HG03139 (cell line): ENCODE results near the gene MGP.

ENCODE experiments used
- ATAC-seq: cut with Tn5 transposase; IDR thresholded peaks from one replicate; pipeline ENCODE4 v1.9.1; 2021; ENCODE audit not compliant: unreplicated experiment

The MGP gene

GRCh38 chr12:14868916-14869506 is 16.6 kb downstream of the MGP start:
- no peak for ATAC-seq

GRCh38 chr12:14860490-14860889 is 25.2 kb downstream of the MGP start:
- no peak for ATAC-seq

GRCh38 chr12:14858513-14858912 is 27.1 kb downstream of the MGP start:
- no peak for ATAC-seq

DNA sequence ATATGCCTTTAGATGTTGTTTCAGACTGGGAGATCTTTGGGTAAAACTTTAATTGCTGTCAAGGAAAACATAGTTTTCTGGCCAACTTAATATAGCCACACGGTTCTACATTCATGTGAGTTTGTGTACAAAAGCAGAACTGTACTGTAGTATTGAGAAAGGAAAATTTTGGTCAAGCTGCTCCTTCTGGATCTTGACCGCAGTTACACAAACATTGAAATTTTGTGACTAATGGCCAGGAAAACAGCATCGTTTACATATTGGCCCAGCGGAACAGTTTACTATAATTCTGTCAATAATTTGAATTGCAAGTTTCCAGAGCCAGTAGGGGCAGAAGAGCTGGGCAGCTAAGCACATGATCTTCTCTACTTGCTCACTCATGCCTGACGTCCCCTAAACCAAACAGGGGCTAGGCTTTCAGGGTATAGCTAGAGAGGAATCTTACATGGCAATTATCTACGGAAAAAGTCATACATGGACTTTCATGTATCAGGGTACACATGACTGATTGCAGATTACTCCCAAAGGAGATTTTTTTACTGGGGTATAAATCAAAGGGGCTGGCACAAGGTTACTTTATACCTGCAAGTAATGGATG is 31.0 kb downstream of the MGP start:
- ATAC-seq = no peak

GRCh38 chr12:14853961-14854360 is 31.7 kb downstream of the MGP start:
- no peak for ATAC-seq

- ATAC-seq = no peak
Measured at GRCh38 chr12:14852880-14853279, 32.8 kb downstream of the MGP start.

- no peak for ATAC-seq
Measured at GRCh38 chr12:14850929-14851663, 34.6 kb downstream of the MGP start.

DNA sequence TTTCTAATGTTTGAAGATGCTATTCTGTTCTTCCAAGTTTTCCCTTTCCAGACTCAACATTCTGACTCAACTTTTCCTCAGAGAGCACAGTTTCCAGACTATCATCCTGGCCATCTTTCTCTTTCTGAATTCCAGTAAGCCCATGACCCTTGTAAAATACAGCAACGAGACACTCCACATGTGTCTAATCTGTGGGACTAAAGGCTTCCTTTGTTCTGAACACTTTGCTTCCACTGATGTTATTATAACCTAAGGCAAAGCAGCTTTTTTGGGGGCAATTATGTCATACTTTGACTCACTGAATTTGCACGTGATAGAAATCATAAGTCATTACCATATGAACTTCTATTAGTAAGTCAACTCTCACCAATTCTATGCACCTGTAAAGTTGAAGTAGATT is 36.0 kb downstream of the MGP start:
- ATAC-seq = no peak

- ATAC-seq = no peak
Measured at GRCh38 chr12:14846876-14847580, 38.6 kb downstream of the MGP start.

DNA sequence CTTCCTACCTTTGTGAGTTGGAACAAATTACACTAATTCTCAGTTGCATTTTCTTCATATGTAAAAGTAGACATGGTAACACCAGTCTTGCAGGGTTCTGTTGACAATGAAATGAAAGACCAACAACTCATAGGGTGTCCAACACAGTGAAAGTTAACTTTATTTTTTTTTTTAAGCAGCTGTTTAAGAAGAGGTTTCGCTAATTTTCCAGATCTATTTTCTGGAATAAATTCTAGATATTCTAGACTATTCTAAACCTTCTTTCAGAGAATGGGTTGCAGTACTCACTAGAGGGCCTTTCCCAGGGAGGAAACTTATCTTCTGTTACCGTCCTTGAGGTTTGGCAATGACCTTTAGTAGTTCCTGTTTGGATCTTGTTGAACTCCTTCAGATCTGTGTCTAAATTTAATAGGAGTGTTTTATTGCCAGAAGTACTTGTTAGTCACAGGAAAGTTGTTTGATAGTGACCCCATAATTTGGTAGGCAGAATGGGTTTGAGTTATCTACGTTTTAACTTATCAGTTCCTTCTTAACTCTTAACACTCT is 39.5 kb downstream of the MGP start:
- ATAC-seq = no peak

GRCh38 chr12:14845350-14845750 is 40.3 kb downstream of the MGP start:
- ATAC-seq = no peak

GRCh38 chr12:14844401-14844800 is 41.3 kb downstream of the MGP start:
- ATAC-seq = no peak

DNA sequence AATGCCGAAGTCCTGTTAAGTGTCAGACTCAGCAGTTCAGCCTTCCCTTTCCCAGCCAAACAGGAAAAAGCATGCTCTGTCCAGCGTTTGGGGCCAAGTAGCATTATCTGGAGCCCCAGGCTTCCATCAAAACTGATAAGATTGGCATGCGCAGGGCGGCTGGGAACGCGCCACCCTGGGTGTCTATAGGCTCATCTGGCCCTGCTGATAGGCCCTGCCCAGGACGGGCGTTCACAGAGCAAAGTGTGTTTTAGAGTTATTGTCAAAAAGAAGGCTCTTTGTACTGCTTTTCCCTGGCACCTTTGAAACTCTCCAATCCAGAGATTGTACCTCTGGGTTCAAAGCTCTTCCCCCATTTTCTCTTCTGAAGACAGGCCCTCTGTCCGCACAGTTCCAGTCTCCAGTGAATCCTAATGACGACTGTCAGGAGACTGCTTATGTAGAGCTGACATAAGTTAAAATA is 42.2 kb downstream of the MGP start, which contains the start of gene ART4:
ART4 (minus strand) TSS at position 102 of the 463 bp plus-strand sequence. CDS start 413 bp downstream, outside the sequence.
- ATAC-seq = no peak

DNA sequence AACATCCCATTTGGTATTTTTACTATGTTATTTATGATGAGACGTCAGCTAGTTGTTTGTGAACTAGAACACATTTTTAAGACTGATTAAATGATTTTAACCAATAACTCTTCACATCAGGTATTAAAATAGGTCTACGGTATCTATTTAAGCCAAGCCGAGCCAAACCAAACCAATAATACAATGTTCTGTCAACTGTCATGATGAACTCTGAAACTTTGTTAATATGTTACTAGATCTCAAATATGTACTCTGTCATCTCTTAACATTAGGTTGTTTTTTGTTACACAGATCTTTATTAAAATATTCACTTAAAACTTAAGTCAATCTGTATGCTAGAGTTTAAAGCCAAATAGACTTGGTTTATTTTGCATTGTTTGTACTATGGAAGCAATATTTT is 43.3 kb downstream of the MGP start:
- no peak for ATAC-seq

DNA sequence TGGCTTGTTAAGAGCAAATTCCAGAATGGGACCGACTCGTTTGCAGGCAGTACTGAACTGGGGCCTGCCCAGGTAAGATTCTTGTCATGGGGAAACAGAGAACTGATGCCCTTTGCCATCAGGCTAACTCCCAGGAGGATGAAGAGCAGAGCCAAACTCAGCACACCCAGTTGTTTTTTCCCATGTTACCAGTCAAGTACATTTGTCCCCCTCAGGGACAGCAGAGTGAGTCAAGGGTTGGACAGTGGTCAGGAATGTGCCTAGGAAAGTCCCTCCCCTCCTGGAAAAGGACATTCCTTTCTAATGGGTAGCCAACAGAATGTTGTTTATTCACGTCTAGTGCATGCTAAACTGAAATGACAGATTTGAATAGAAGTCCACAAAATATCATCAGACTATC is 43.9 kb downstream of the MGP start:
- no peak for ATAC-seq

- no peak for ATAC-seq
Measured at GRCh38 chr12:14840616-14841015, 45.0 kb downstream of the MGP start.

- no peak for ATAC-seq
Measured at GRCh38 chr12:14839262-14839661, 46.4 kb downstream of the MGP start.

- ATAC-seq = no peak
Measured at GRCh38 chr12:14836336-14837210, 49.1 kb downstream of the MGP start.

GRCh38 chr12:14834509-14834908 is 51.1 kb downstream of the MGP start:
- ATAC-seq = no peak

- ATAC-seq = no peak
Measured at GRCh38 chr12:14833952-14834351, 51.7 kb downstream of the MGP start.
